ENCODE data around the gene C2orf76. TPM values are rescaled to one million over a fixed set of nuclear protein-coding genes. Genes with fewer than 3 reads are reported as not detected.

Gene C2orf76
- total and polyA plus RNA-seq, 12 donors: 2.2 to 47.4 (median 16.9) TPM

- Histone ChIP-seq H3K4me1 (replicated peaks in 1 of 2) (peaks cover 0 to 11% of the 10 kb centered on the region in 2 donors), H3K36me3 (replicated peaks in 1 of 2) (no peaks in the 10 kb centered on the region), H3K27me3 (no peaks in the 10 kb centered on the region), H3K27ac (no peak overlapping the region), H3K4me3 (no peak overlapping the region), H3K9me3 (replicated peaks in 1 of 3) (no peaks in the 10 kb centered on the region)
- DNase-seq: no peak
- intact Hi-C loops (cut with DNase I): no loop called here
- no peak for TF ChIP-seq POLR2A (IDR thresholded peaks at IDR 0.05)
- TF ChIP-seq, protein P1, sequence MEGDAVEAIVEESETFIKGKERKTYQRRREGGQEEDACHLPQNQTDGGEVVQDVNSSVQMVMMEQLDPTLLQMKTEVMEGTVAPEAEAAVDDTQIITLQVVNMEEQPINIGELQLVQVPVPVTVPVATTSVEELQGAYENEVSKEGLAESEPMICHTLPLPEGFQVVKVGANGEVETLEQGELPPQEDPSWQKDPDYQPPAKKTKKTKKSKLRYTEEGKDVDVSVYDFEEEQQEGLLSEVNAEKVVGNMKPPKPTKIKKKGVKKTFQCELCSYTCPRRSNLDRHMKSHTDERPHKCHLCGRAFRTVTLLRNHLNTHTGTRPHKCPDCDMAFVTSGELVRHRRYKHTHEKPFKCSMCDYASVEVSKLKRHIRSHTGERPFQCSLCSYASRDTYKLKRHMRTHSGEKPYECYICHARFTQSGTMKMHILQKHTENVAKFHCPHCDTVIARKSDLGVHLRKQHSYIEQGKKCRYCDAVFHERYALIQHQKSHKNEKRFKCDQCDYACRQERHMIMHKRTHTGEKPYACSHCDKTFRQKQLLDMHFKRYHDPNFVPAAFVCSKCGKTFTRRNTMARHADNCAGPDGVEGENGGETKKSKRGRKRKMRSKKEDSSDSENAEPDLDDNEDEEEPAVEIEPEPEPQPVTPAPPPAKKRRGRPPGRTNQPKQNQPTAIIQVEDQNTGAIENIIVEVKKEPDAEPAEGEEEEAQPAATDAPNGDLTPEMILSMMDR (IDR thresholded peaks at IDR 0.05): no peak
- WGBS, 4 donors: 72 to 91% (median 84%) methylated on average over 5 to 6 of the region's 6 CpGs
Observed at GRCh38 chr2:119383410-119384140, 16.9 kb upstream of the C2orf76 start.

DNA sequence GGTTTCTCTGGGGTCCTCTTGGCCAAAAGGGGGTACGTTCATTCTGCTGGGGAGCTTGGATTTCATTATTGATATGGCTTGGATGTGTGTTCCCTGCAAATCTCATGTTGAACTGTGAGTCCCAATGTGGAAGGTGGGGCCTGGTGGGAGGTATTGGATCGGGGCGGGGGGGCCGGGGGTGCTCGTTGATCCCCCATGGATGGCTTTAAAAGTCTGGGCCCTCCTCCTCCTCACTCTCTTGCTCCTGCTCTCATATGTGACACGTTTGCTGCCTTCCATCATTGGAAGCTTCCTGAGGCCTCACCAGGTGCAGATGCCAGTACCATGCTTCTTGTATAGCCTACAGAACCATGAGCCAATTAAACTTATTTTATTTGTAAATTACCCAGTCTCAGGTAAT lies 11.9 kb upstream of the C2orf76 start:
- Histone ChIP-seq H3K27ac (no peak overlapping the region), H3K27me3 (no peaks in the 10 kb centered on the region), H3K4me1 (replicated peaks in 1 of 2) (no peaks in the 10 kb centered on the region), H3K4me3 (no peak overlapping the region), H3K9me3 (replicated peaks in 1 of 3) (no peaks in the 10 kb centered on the region), H3K36me3 (replicated peaks in 1 of 2) (peaks cover 0 to 6% of the 10 kb centered on the region in 2 donors)
- TF ChIP-seq POLR2A (IDR thresholded peaks at IDR 0.05): no peak
- TF ChIP-seq, protein P1 (IDR thresholded peaks at IDR 0.05): no peak
- 86 to 94% (median 93%) methylated on average over 1 to 6 of the region's 6 CpGs for WGBS, 4 donors
- intact Hi-C loops (cut with DNase I): no loop called here
- DNase-seq: no peak

DNA sequence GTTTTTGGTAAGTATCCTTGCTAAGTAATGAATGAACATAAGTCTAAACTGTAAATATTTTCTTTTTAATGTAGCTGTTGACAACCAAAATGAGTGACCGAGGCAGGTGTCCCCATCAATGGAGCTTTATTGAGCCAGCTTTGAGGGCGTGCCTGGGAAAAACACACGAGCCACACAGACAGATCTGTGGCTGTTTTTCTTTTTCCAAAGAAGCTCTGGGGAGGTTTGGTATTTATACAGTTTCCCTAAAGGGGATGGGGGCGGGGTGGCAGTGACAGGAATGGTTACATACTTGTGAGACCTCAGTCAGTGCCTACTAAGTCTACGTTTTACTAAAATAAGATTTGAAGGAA lies 11.3 kb upstream of the C2orf76 start:
- no peak for TF ChIP-seq POLR2A (IDR thresholded peaks at IDR 0.05)
- TF ChIP-seq, protein P1 (IDR thresholded peaks at IDR 0.05): no peak
- peaks cover 0 to 12% of the 10 kb centered on the region in 2 donors for H3K36me3 ChIP-seq (replicated peaks in 1 of 2)
- WGBS, 4 donors: 70 to 84% (median 73%) methylated on average over 5 of the region's 5 CpGs

GRCh38 chr2:119377294-119377992 lies 10.8 kb upstream of the C2orf76 start:
- DNase-seq: no peak
- intact Hi-C loops (cut with DNase I): no loop called here
- no peaks in the 10 kb centered on the region for H3K4me1 ChIP-seq (replicated peaks in 1 of 2)
- H3K4me3 ChIP-seq: no peak overlapping the region
- no peaks in the 10 kb centered on the region for H3K9me3 ChIP-seq (replicated peaks in 1 of 3)
- peaks cover 0 to 17% of the 10 kb centered on the region in 2 donors for H3K36me3 ChIP-seq (replicated peaks in 1 of 2)
- no peak for TF ChIP-seq POLR2A (IDR thresholded peaks at IDR 0.05)
- TF ChIP-seq, protein P1 (IDR thresholded peaks at IDR 0.05): no peak
- H3K27ac ChIP-seq: no peak overlapping the region
- H3K27me3 ChIP-seq: no peaks in the 10 kb centered on the region
- WGBS, 4 donors: 84 to 91% (median 87%) methylated on average over 7 of the region's 7 CpGs

More for the DNA sequence above, 11.3 kb upstream of the C2orf76 start:
- no peak overlapping the region for H3K4me3 ChIP-seq
- intact Hi-C loops (cut with DNase I): no loop called here
- H3K27me3 ChIP-seq: no peaks in the 10 kb centered on the region
- no peak overlapping the region for H3K27ac ChIP-seq
- DNase-seq: no peak
- H3K9me3 ChIP-seq (replicated peaks in 1 of 3): no peaks in the 10 kb centered on the region
- no peaks in the 10 kb centered on the region for H3K4me1 ChIP-seq (replicated peaks in 1 of 2)

Data from adrenal gland (tissue), 12 donors.